Measurements from ENCODE around the gene SULT1C4.
"Not testable (repeated sequence)": the region's sequence is repeated elsewhere in the genome, so short reads cannot be mapped to it uniquely, and the experiment has no call there.

Gene SULT1C4

DNA sequence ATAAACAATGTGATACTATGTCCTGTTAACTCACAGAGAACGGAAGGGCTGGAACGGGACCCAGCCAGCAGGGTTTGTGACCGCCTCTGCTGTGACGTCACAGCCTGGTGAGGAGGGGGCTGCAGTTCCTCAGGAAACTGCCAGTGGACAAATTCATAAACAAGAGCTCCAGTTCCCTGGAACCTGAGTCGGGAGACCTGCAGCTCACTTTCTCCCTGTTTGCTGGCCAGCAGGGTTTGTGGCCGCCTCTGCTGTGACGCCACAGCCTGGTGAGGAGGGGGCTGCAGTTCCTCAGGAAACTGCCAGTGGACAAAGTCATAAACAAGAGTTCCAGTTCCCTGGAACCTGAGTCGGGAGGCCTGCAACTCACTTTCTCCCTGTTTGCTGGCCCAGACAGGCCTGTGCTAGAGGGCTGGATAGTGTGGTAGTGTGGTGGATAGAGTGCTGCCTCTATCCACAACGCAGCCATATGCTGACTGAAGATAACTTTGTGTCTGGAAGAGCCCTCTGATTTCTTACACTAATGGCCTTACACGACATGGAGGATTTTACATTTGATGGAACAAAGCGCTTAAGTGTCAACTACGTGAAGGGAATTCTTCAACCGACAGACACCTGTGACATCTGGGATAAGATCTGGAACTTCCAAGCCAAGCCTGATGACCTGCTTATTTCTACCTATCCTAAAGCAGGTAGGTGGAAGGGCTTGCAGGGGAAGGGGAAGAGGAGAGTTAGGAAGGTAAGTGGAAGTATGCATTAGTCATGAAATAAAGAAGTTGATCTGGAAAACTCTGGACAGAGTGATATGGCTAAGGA is at the start of gene SULT1C4:
SULT1C4 (plus strand) TSS at position 140 of the 816 bp plus-strand sequence; CDS start at position 524, 384 bp downstream.
- H3K4me1 Mint-ChIP-seq: peaks cover 8 to 21% of the 10 kb centered on the region in 2 donors
- no peaks in the 10 kb centered on the region for H3K36me3 Mint-ChIP-seq
- H3K27me3 Mint-ChIP-seq: peaks cover 4 to 5% of the 10 kb centered on the region in 2 donors
- no peak within 1 kb of the TSS for H3K27ac Mint-ChIP-seq
- H3K9me3 Mint-ChIP-seq: no peaks in the 10 kb centered on the region
- ATAC-seq (replicated peaks): no peak
- DNase-seq: no peak
- H3K4me3 Mint-ChIP-seq: no peak within 1 kb of the TSS

- Mint-ChIP-seq H3K9me3 (peaks cover 0 to 2% of the 10 kb centered on the region in 2 donors), H3K4me3 (no peak overlapping the region), H3K36me3 (no peaks in the 10 kb centered on the region), H3K27ac (no peak overlapping the region), H3K4me1 (peaks cover 5 to 7% of the 10 kb centered on the region in 2 donors), H3K27me3 (peaks cover 5 to 9% of the 10 kb centered on the region in 2 donors)
- ATAC-seq (replicated peaks) (no peak), DNase-seq (no peak)
Observed at GRCh38 chr2:108329771-108330170, 48.0 kb upstream of the SULT1C4 start.

- DNase-seq: no peak
- H3K27ac Mint-ChIP-seq: no peak overlapping the region
- no peak for ATAC-seq (replicated peaks)
- no peaks in the 10 kb centered on the region for H3K36me3 Mint-ChIP-seq
- peaks cover 5 to 7% of the 10 kb centered on the region in 2 donors for H3K4me1 Mint-ChIP-seq
- H3K27me3 Mint-ChIP-seq: peaks cover 5 to 9% of the 10 kb centered on the region in 2 donors
- peaks cover 0 to 2% of the 10 kb centered on the region in 2 donors for H3K9me3 Mint-ChIP-seq
- H3K4me3 Mint-ChIP-seq: no peak overlapping the region
Observed at GRCh38 chr2:108330979-108331378, 46.8 kb upstream of the SULT1C4 start.

- Mint-ChIP-seq H3K4me1 (no peaks in the 10 kb centered on the region), H3K27ac (no peak overlapping the region), H3K27me3 (peaks cover 0 to 5% of the 10 kb centered on the region in 2 donors), H3K9me3 (no peaks in the 10 kb centered on the region), H3K4me3 (no peak overlapping the region), H3K36me3 (no peaks in the 10 kb centered on the region)
- ATAC-seq (replicated peaks) (no peak), DNase-seq (no peak)
Observed at GRCh38 chr2:108345951-108346350, 31.8 kb upstream of the SULT1C4 start.

GRCh38 chr2:108346827-108347226 is 30.9 kb upstream of the SULT1C4 start:
- DNase-seq (no peak), ATAC-seq (replicated peaks) (no peak)
- Mint-ChIP-seq H3K36me3 (no peaks in the 10 kb centered on the region), H3K9me3 (no peaks in the 10 kb centered on the region), H3K4me3 (no peak overlapping the region), H3K27me3 (peaks cover 0 to 5% of the 10 kb centered on the region in 2 donors), H3K27ac (no peak overlapping the region), H3K4me1 (no peaks in the 10 kb centered on the region)

- DNase-seq (no peak), ATAC-seq (replicated peaks) (no peak)
- no peak overlapping the region for H3K4me3 Mint-ChIP-seq
- no peaks in the 10 kb centered on the region for H3K9me3 Mint-ChIP-seq
- no peaks in the 10 kb centered on the region for H3K4me1 Mint-ChIP-seq
- H3K27ac Mint-ChIP-seq: no peak overlapping the region
- no peaks in the 10 kb centered on the region for H3K36me3 Mint-ChIP-seq
- peaks cover 0 to 5% of the 10 kb centered on the region in 2 donors for H3K27me3 Mint-ChIP-seq
Observed at GRCh38 chr2:108347786-108348185, 30.0 kb upstream of the SULT1C4 start.

- Mint-ChIP-seq H3K36me3 (no peaks in the 10 kb centered on the region), H3K4me1 (no peaks in the 10 kb centered on the region), H3K9me3 (no peaks in the 10 kb centered on the region), H3K4me3 (no peak overlapping the region), H3K27ac (no peak overlapping the region), H3K27me3 (peaks cover 0 to 5% of the 10 kb centered on the region in 2 donors)
- ATAC-seq (replicated peaks) (no peak), DNase-seq (no peak)
Observed at GRCh38 chr2:108348816-108349570, 28.8 kb upstream of the SULT1C4 start.

- no peak overlapping the region for H3K4me3 Mint-ChIP-seq
Observed at GRCh38 chr2:108349571-108349928, 28.2 kb upstream of the SULT1C4 start.

DNA sequence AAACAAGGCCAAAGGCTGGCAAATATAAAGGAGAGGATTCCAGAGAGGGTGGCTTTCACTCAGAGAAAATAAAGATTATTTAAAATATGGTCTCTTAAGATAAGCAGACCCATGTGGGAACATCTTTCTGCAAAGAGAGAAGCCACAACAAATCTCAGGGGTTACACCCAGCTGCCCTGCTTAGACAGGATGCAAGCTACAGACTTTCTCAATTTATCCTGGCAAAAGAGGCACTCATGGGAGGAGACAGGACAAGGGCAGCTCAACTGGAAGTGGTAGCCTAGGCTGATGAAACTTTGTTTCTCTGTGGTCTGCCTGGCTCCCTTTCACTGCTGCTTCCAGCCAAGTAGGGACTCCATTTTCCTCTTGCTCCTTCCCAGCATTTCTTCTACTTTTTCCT is 25.9 kb upstream of the SULT1C4 start:
- Mint-ChIP-seq H3K27ac (no peak overlapping the region), H3K4me1 (no peaks in the 10 kb centered on the region), H3K9me3 (no peaks in the 10 kb centered on the region), H3K4me3 (no peak overlapping the region), H3K27me3 (peaks cover 0 to 5% of the 10 kb centered on the region in 2 donors), H3K36me3 (no peaks in the 10 kb centered on the region)
- DNase-seq: no peak
- no peak for ATAC-seq (replicated peaks)

More at GRCh38 chr2:108349571-108349928, 28.2 kb upstream of the SULT1C4 start:
- H3K27me3 Mint-ChIP-seq: peaks cover 0 to 5% of the 10 kb centered on the region in 2 donors
- H3K36me3 Mint-ChIP-seq: no peaks in the 10 kb centered on the region
- no peaks in the 10 kb centered on the region for H3K4me1 Mint-ChIP-seq
- H3K9me3 Mint-ChIP-seq: no peaks in the 10 kb centered on the region
- DNase-seq (no peak), ATAC-seq (replicated peaks) (no peak)
- no peak overlapping the region for H3K27ac Mint-ChIP-seq

- no peaks in the 10 kb centered on the region for H3K9me3 Mint-ChIP-seq
- H3K4me3 Mint-ChIP-seq: no peak overlapping the region
- peaks cover 0 to 7% of the 10 kb centered on the region in 2 donors for H3K4me1 Mint-ChIP-seq
- no peak overlapping the region for H3K27ac Mint-ChIP-seq
- ATAC-seq (replicated peaks) (no peak), DNase-seq (no peak)
- H3K27me3 Mint-ChIP-seq: peaks cover 0 to 5% of the 10 kb centered on the region in 2 donors
- no peaks in the 10 kb centered on the region for H3K36me3 Mint-ChIP-seq
Observed at GRCh38 chr2:108354136-108354535, 23.6 kb upstream of the SULT1C4 start.

DNA sequence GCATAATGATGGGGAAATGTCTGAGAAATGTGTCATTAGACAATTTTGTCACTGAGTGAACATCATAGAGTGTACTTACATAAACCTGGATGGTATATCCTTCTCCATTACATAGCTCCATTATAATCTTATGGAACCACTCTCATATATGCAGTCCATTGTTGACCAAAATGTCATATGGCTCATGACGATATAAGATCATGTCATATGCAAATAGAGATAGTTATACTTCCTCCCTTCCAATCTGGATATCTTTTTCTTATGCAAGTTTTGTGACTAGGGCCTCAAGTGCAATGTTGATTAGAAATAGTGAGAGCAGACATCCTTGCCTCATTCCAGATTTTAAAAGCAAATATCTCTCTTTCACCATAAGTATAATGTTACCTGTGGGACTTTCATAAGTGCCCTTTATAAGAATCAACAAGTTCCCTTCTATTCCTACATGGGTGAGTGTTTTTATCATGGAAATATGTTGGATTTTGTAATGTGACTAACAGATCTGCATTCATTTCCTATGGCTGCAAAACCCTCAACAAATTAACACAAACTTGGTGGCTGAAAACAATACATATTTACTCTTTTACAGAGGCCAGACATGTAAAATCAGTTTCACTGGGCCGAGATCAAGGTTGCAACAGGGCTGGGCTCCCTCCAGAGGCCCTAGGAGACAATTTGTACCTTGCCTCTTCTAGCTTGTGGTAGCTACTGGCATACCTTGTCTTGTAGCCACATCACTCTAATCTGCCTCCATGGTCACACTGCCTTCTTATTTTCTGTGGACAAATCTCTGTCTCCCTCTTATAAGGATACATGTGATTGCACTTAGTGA is 21.6 kb upstream of the SULT1C4 start:
- Mint-ChIP-seq H3K4me1 (peaks cover 0 to 12% of the 10 kb centered on the region in 2 donors), H3K27ac (no peak overlapping the region), H3K9me3 (no peaks in the 10 kb centered on the region), H3K4me3 (no peak overlapping the region), H3K36me3 (no peaks in the 10 kb centered on the region), H3K27me3 (peaks cover 0 to 16% of the 10 kb centered on the region in 2 donors)
- DNase-seq (no peak), ATAC-seq (replicated peaks) (peak; percentile 49 to 73)

DNA sequence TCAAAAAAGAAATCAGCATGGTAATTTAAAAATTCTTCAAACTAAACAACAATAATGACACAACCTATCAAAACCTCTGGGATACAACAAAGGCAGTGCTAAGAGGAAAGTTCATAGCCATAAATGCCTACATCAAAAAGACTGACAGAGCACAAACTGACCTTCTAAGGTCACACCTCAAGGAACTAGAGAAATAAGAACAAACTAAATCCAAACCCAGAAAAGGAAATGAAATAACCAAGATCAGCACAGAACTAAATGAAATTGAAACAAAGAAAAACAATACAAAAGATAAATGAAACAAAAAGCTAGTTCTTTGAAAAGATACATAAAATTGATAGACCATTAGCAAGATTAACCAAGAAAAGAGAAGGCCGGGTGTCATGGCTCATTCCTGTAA is 18.4 kb upstream of the SULT1C4 start:
- not testable (repeated sequence) for DNase-seq; H3K27ac Mint-ChIP-seq; ATAC-seq (replicated peaks); H3K4me3 Mint-ChIP-seq; H3K36me3 Mint-ChIP-seq; H3K9me3 Mint-ChIP-seq
- Mint-ChIP-seq H3K4me1 (peaks cover 11 to 28% of the 10 kb centered on the region in 2 donors), H3K27me3 (peaks cover 0 to 16% of the 10 kb centered on the region in 2 donors)

- H3K4me3 Mint-ChIP-seq: no peak overlapping the region
- DNase-seq: no peak
- H3K4me1 Mint-ChIP-seq: peaks cover 11 to 28% of the 10 kb centered on the region in 2 donors
- no peaks in the 10 kb centered on the region for H3K36me3 Mint-ChIP-seq
- no peak for ATAC-seq (replicated peaks)
- H3K9me3 Mint-ChIP-seq: no peaks in the 10 kb centered on the region
- H3K27me3 Mint-ChIP-seq: peaks cover 0 to 18% of the 10 kb centered on the region in 2 donors
- no peak overlapping the region for H3K27ac Mint-ChIP-seq
Observed at GRCh38 chr2:108360776-108361468, 16.8 kb upstream of the SULT1C4 start.

Data from stimulated activated naive B cell treated with anti-CD40 and anti-IgM and Interleukin-4, amounts not matched to agents 10 μg/mL and 1 μg/mL and 100 μg/mL, for 72 hours (primary cell).